ENCODE results near the gene TRAF4. TPM values are rescaled to one million over a fixed set of nuclear protein-coding genes. Genes with fewer than 3 reads are reported as not detected.

TRAF4 gene
- total RNA-seq, 2 experiments from 2014 or later: 411 to 416 TPM

DNA sequence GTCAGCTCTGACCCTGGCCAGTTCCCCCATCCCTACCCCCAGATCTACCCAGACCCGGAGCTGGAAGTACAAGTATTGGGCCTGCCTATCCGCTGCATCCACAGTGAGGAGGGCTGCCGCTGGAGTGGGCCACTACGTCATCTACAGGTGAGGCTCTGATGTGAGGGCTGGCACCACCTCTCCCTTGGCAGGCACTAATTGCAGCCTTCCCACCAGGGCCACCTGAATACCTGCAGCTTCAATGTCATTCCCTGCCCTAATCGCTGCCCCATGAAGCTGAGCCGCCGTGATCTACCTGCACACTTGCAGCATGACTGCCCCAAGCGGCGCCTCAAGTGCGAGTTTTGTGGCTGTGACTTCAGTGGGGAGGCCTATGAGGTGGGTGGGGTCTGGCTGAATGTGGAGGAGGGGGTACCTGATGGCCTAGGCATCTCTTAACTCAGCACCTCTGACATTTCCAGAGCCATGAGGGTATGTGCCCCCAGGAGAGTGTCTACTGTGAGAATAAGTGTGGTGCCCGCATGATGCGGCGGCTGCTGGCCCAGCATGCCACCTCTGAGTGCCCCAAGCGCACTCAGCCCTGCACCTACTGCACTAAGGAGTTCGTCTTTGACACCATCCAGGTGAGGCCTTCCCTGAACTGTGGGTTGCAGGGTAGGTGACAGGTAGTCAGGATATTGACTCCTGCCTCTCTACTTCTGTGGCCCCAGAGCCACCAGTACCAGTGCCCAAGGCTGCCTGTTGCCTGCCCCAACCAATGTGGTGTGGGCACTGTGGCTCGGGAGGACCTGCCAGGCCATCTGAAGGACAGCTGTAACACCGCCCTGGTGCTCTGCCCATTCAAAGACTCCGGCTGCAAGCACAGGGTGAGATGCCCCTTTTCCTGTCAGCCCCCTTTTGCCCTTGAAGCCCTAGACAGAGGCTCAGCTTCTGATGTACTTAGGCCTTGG, 4.3 kb downstream of the TRAF4 start:
- intact Hi-C loops (cut with DNase I, micrococcal nuclease): loop anchor here in 1 of 2 experiments (10.0 kb wide), 1 partner anchor 837 kb away; the partner anchor contains the start of gene GIT1
- no peaks in the 10 kb centered on the region for H3K9me3 ChIP-seq (ENCODE audit: control insufficient read depth in 1 of 2, insufficient read depth in 1 of 2, low read length in 2 of 2)
- H3K27me3 ChIP-seq (ENCODE audit: control insufficient read depth in 1 of 2, insufficient read depth in 2 of 2, low read length in 2 of 2): no peaks in the 10 kb centered on the region
- H3K4me3 ChIP-seq (ENCODE audit: low read length): no peak overlapping the region
- POLR2A ChIA-PET: interaction anchor here (0.6 to 13.8 kb wide), 4 partner anchors 20 to 30 kb away, joined by 4 to 268 read pairs (median 6); partner anchors contain the start of genes NEK8, RPL23A and TLCD1
- Mint-ChIP-seq H3K36me3 (ENCODE audit: low read depth) (peaks cover 22% of the 10 kb centered on the region), H3K4me3 (peak overlapping the region; percentile 42), H3K4me1 (ENCODE audit: low read depth) (peaks cover 30% of the 10 kb centered on the region), H3K27me3 (no peaks in the 10 kb centered on the region), H3K27ac (peak overlapping the region; percentile 15), H3K9me3 (no peaks in the 10 kb centered on the region)
- TF ChIP-seq, protein P1, sequence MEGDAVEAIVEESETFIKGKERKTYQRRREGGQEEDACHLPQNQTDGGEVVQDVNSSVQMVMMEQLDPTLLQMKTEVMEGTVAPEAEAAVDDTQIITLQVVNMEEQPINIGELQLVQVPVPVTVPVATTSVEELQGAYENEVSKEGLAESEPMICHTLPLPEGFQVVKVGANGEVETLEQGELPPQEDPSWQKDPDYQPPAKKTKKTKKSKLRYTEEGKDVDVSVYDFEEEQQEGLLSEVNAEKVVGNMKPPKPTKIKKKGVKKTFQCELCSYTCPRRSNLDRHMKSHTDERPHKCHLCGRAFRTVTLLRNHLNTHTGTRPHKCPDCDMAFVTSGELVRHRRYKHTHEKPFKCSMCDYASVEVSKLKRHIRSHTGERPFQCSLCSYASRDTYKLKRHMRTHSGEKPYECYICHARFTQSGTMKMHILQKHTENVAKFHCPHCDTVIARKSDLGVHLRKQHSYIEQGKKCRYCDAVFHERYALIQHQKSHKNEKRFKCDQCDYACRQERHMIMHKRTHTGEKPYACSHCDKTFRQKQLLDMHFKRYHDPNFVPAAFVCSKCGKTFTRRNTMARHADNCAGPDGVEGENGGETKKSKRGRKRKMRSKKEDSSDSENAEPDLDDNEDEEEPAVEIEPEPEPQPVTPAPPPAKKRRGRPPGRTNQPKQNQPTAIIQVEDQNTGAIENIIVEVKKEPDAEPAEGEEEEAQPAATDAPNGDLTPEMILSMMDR (IDR thresholded peaks at IDR 0.05): no peak
- DNase-seq (no peak), ATAC-seq (ENCODE audit: poor library complexity) (no peak)
- peaks cover 30% of the 10 kb centered on the region for H3K36me3 ChIP-seq (ENCODE audit: insufficient read depth, low read length)
- H3K4me1 ChIP-seq (ENCODE audit: insufficient read depth, low read length): peaks cover 46% of the 10 kb centered on the region
- CTCF ChIA-PET: interaction anchor here (12.6 kb wide), 1 partner anchor 21 kb away, joined by 373 read pairs; the partner anchor contains the start of genes NEK8 and TLCD1
- no peak overlapping the region for H3K27ac ChIP-seq (ENCODE audit: low read depth in 1 of 2, low read length in 2 of 2)

DNA sequence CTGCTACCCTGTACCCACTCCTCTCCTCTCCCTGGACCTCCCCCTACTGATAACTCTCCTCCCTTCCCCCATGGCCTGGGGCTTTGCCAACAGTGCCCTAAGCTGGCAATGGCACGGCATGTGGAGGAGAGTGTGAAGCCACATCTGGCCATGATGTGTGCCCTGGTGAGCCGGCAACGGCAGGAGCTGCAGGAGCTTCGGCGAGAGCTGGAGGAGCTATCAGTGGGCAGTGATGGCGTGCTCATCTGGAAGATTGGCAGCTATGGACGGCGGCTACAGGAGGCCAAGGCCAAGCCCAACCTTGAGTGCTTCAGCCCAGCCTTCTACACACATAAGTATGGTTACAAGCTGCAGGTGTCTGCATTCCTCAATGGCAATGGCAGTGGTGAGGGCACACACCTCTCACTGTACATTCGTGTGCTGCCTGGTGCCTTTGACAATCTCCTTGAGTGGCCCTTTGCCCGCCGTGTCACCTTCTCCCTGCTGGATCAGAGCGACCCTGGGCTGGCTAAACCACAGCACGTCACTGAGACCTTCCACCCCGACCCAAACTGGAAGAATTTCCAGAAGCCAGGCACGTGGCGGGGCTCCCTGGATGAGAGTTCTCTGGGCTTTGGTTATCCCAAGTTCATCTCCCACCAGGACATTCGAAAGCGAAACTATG, 5.2 kb downstream of the TRAF4 start:
- Histone ChIP-seq H3K36me3 (ENCODE audit: insufficient read depth, low read length) (peaks cover 30% of the 10 kb centered on the region), H3K4me1 (ENCODE audit: insufficient read depth, low read length) (peaks cover 40% of the 10 kb centered on the region), H3K4me3 (ENCODE audit: low read length) (no peak overlapping the region), H3K27me3 (ENCODE audit: control insufficient read depth in 1 of 2, insufficient read depth in 2 of 2, low read length in 2 of 2) (no peaks in the 10 kb centered on the region), H3K27ac (ENCODE audit: low read depth in 1 of 2, low read length in 2 of 2) (no peak overlapping the region), H3K9me3 (ENCODE audit: control insufficient read depth in 1 of 2, insufficient read depth in 1 of 2, low read length in 2 of 2) (no peaks in the 10 kb centered on the region)
- peak overlapping the region; percentile 3 for H3K4me3 Mint-ChIP-seq
- ChIA-PET CTCF (interaction anchor here (0.8 to 12.6 kb wide), 5 partner anchors 22 to 167 kb away, joined by 3 to 373 read pairs (median 3); partner anchors contain the start of genes NEK8 and TLCD1), POLR2A (interaction anchor here (1.0 to 13.8 kb wide), 3 partner anchors 21 to 149 kb away, joined by 4 to 268 read pairs (median 5); partner anchors contain the start of genes FLOT2, NEK8, RPL23A and TLCD1)
- H3K27me3 Mint-ChIP-seq: no peaks in the 10 kb centered on the region
- peaks cover 30% of the 10 kb centered on the region for H3K4me1 Mint-ChIP-seq (ENCODE audit: low read depth)
- DNase-seq: no peak
- intact Hi-C loops (cut with DNase I, micrococcal nuclease): loop anchor here in 1 of 2 experiments (10.0 kb wide), 1 partner anchor 836 kb away; the partner anchor contains the start of gene GIT1
- TF ChIP-seq, protein P1 (IDR thresholded peaks at IDR 0.05): no peak
- ATAC-seq (ENCODE audit: poor library complexity): no peak
- peaks cover 22% of the 10 kb centered on the region for H3K36me3 Mint-ChIP-seq (ENCODE audit: low read depth)
- H3K9me3 Mint-ChIP-seq: no peaks in the 10 kb centered on the region
- H3K27ac Mint-ChIP-seq: no peak overlapping the region

All from CD4-positive, alpha-beta T cell (primary cell).